Keratinocyte (primary cell): ENCODE measurements around the gene TMEM45A. TPM values are rescaled to one million over a fixed set of nuclear protein-coding genes. Genes with fewer than 3 reads are reported as not detected.

Experiments
- DNase-seq: peaks from one replicate; pipeline ENCODE4 v3.0.0-alpha.2; 2011; ENCODE audit warnings: low read depth, missing footprints, low spot score
- FAIRE-seq: peaks from 2 replicates; lab custom pipeline; 2011; peaks lifted over from hg19 to GRCh38; lab: Jason Lieb, UNC
- H2AFZ ChIP-seq: 2 replicates; pipeline ENCODE4 v1.6.0; 2012; ENCODE audit warnings: low read length, control low read depth, inconsistent platforms; ENCODE audit not compliant: control insufficient read depth
- H3K27ac ChIP-seq: 2 replicates; pipeline ENCODE4 v1.5.1; 2011; ENCODE audit warnings: low read length; ENCODE audit not compliant: control insufficient read depth, insufficient read depth
- H3K27me3 ChIP-seq: 3 replicates; pipeline ENCODE4 v1.6.0; 2011; ENCODE audit warnings: low read length; ENCODE audit not compliant: control insufficient read depth, insufficient read depth; ENCODE audit errors: extremely low read depth
- H3K36me3 ChIP-seq, 2 experiments: 2 replicates in 1 of 2; 3 replicates in 1 of 2; pipeline ENCODE4 v1.5.1; 2011; ENCODE audit warnings: low read length in 2 of 2, mild to moderate bottlenecking in 1 of 2; ENCODE audit not compliant: control insufficient read depth in 2 of 2, insufficient read depth in 2 of 2; ENCODE audit errors: extremely low read depth in 1 of 2
- H3K4me1 ChIP-seq: 3 replicates; pipeline ENCODE4 v1.5.1; 2011; ENCODE audit warnings: low read length; ENCODE audit not compliant: control insufficient read depth, insufficient read depth; ENCODE audit errors: extremely low read depth
- H3K4me2 ChIP-seq: 3 replicates; pipeline ENCODE4 v1.6.0; 2011; ENCODE audit warnings: low read depth, low read length; ENCODE audit not compliant: control insufficient read depth, insufficient read depth; ENCODE audit errors: extremely low read depth
- H3K4me3 ChIP-seq, 3 experiments: fragments of 200-600 bp in 1 of 3; sonication (generic) in 1 of 3; 2 replicates in 2 of 3; 3 replicates in 1 of 3; pipeline ENCODE4 v1.5.1; 2011 to 2016; ENCODE audit warnings: low read length in 3 of 3, mild to moderate bottlenecking in 3 of 3, control low read depth in 2 of 3, inconsistent platforms in 1 of 3, low read depth in 1 of 3, mixed read lengths in 1 of 3, mixed run types in 1 of 3, moderate library complexity in 1 of 3; ENCODE audit not compliant: control insufficient read depth in 2 of 3, insufficient read depth in 2 of 3; ENCODE audit errors: extremely low read depth in 1 of 3
- H3K79me2 ChIP-seq: 2 replicates; pipeline ENCODE4 v1.6.0; 2012; ENCODE audit warnings: low read length; ENCODE audit not compliant: control insufficient read depth, insufficient read depth
- H3K9ac ChIP-seq: 3 replicates; pipeline ENCODE4 v1.6.0; 2011; ENCODE audit warnings: low read length; ENCODE audit not compliant: control insufficient read depth, insufficient read depth; ENCODE audit errors: extremely low read depth
- H3K9me1 ChIP-seq: 3 replicates; pipeline ENCODE4 v1.6.0; 2011; ENCODE audit warnings: low read length; ENCODE audit not compliant: control insufficient read depth, insufficient read depth; ENCODE audit errors: extremely low read depth
- H3K9me3 ChIP-seq: 2 replicates; pipeline ENCODE4 v1.5.1; 2012; ENCODE audit warnings: low read depth, low read length; ENCODE audit not compliant: control insufficient read depth
- H4K20me1 ChIP-seq: 3 replicates; pipeline ENCODE4 v1.6.0; 2011; ENCODE audit warnings: low read length; ENCODE audit not compliant: control insufficient read depth, insufficient read depth; ENCODE audit errors: extremely low read depth
- CTCF ChIP-seq, 3 experiments: IDR thresholded peaks in 1 of 3; conservative IDR thresholded peaks in 1 of 3; optimal IDR thresholded peaks in 1 of 3; 2 replicates in 2 of 3; 3 replicates in 1 of 3; pipeline versions ENCODE3 to v1.5.1; 2011; ENCODE audit warnings: low read length in 3 of 3, mild to moderate bottlenecking in 3 of 3, moderate library complexity in 2 of 3, control low read depth in 1 of 3, inconsistent platforms in 1 of 3; ENCODE audit not compliant: insufficient read depth in 2 of 3; ENCODE audit errors: extremely low read depth in 1 of 3
- EZH2 ChIP-seq: IDR thresholded peaks from one replicate; pipeline ENCODE4 v1.6.1; 2012; ENCODE audit warnings: inconsistent platforms, mild to moderate bottlenecking, low read length, moderate library complexity
- dilution Hi-C: fragments of 300-500 bp; cut with MboI; formaldehyde crosslinking; loops from one replicate; pipeline ENCODE4 v1.7.0; 2020; ENCODE audit warnings: low sequenced_read_pairs; ENCODE audit not compliant: extremely low pct_ligation_motif_present
- polyA plus RNA-seq, 5 experiments: library from polyadenylated mRNA; depleted of rRNA in 3 of 5; stranded (reverse) in 3 of 5; stranded (forward) in 1 of 5; unstranded in 1 of 5; fragments of >200 nt; gene quantifications; 1 replicate in 1 of 5; 2 replicates in 3 of 5; 3 replicates in 1 of 5; pipeline versions ENCODE4 v1.2.1 to v1.2.3, GENCODE V29; 2011 to 2012; ENCODE audit warnings: missing spikeins in 2 of 5, low read depth in 1 of 5, low replicate concordance in 1 of 5

The TMEM45A gene
- polyA plus RNA-seq, 1 donor (not counting 4 experiments of a cell fraction or from before 2014, with no cell fraction given) = 57.2 TPM

DNA sequence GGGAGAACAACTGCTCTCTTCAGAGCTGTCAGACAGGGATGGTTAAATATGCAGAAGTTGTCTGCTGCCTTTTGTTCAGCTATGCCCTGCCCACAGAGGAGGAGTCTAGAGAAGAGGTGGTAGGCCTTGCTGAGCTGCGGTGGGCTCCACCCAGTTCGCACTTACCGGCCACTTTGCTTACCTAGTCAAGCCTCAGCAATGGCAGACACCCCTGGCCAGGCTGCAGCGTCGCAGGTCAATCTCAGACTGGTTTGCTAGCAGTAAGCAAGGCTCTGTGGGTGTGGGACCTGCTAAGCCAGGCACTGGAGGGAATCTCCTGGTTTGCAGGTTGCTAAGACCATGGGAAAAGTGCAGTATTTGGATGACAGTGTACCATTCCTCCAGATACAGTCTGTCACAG is 12.3 kb upstream of the TMEM45A start:
- Histone ChIP-seq H3K4me3 (no peak overlapping the region), H2AFZ (no peak overlapping the region), H3K9me1 (no peaks in the 10 kb centered on the region), H3K27ac (no peak overlapping the region), H3K9ac (no peak overlapping the region), H3K4me2 (no peak overlapping the region), H3K36me3 (no peaks in the 10 kb centered on the region), H3K27me3 (no peaks in the 10 kb centered on the region), H4K20me1 (no peaks in the 10 kb centered on the region), H3K4me1 (no peaks in the 10 kb centered on the region), H3K79me2 (no peaks in the 10 kb centered on the region), H3K9me3 (no peaks in the 10 kb centered on the region)
- dilution Hi-C loops = no loop called here
- DNase-seq (no peak), FAIRE-seq (no peak)
- TF ChIP-seq EZH2 (no peak), CTCF (optimal IDR thresholded peaks at IDR 0.05 in 1 of 3, IDR thresholded peaks at IDR 0.05 in 1 of 3, conservative IDR thresholded peaks at IDR 0.05 in 1 of 3; ENCODE audit: extremely low read depth in 1 of 3, insufficient read depth in 2 of 3, low read length in 3 of 3) (no peak)

DNA sequence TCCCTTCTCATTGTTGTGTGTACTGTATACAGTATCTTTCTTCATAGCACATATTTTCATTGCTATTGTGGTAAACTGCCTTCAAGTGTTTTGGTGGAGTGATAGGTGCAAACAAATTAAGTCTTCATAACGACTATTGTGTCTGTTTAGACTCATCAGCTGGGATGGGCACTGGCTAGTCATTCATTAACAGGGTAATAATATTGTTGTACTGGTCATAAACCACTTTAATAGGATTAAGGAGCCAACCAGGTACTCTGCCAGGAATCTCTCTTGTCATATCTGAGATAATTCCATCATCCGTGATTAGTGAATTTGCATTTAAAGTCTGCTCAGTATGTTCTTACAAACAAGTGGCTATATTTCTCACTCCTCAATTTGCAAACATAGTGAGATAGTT is 10.2 kb upstream of the TMEM45A start:
- no peaks in the 10 kb centered on the region for H4K20me1 ChIP-seq
- DNase-seq (no peak), FAIRE-seq (no peak)
- no peak overlapping the region for H3K27ac ChIP-seq
- no peak overlapping the region for H3K4me2 ChIP-seq
- H3K9me3 ChIP-seq = no peaks in the 10 kb centered on the region
- H3K36me3 ChIP-seq = no peaks in the 10 kb centered on the region
- H3K27me3 ChIP-seq = no peaks in the 10 kb centered on the region
- TF ChIP-seq CTCF (optimal IDR thresholded peaks at IDR 0.05 in 1 of 3, IDR thresholded peaks at IDR 0.05 in 1 of 3, conservative IDR thresholded peaks at IDR 0.05 in 1 of 3; ENCODE audit: extremely low read depth in 1 of 3, insufficient read depth in 2 of 3, low read length in 3 of 3) (no peak), EZH2 (no peak)
- dilution Hi-C loops = no loop called here
- H3K4me1 ChIP-seq = no peaks in the 10 kb centered on the region
- no peaks in the 10 kb centered on the region for H3K79me2 ChIP-seq
- no peak overlapping the region for H3K9ac ChIP-seq
- H3K9me1 ChIP-seq = no peaks in the 10 kb centered on the region
- no peak overlapping the region for H2AFZ ChIP-seq
- H3K4me3 ChIP-seq = no peak overlapping the region
